Measurements from ENCODE around the gene ZNF580.

- no peak for TF ChIP-seq POLR2A (IDR thresholded peaks at IDR 0.05)
- TF ChIP-seq, protein P1, sequence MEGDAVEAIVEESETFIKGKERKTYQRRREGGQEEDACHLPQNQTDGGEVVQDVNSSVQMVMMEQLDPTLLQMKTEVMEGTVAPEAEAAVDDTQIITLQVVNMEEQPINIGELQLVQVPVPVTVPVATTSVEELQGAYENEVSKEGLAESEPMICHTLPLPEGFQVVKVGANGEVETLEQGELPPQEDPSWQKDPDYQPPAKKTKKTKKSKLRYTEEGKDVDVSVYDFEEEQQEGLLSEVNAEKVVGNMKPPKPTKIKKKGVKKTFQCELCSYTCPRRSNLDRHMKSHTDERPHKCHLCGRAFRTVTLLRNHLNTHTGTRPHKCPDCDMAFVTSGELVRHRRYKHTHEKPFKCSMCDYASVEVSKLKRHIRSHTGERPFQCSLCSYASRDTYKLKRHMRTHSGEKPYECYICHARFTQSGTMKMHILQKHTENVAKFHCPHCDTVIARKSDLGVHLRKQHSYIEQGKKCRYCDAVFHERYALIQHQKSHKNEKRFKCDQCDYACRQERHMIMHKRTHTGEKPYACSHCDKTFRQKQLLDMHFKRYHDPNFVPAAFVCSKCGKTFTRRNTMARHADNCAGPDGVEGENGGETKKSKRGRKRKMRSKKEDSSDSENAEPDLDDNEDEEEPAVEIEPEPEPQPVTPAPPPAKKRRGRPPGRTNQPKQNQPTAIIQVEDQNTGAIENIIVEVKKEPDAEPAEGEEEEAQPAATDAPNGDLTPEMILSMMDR (IDR thresholded peaks at IDR 0.05) = no peak
Observed at GRCh38 chr19:55687281-55688201, 46.7 kb downstream of the ZNF580 start.
